ENCODE measurements around the gene ACSBG1.
"Not testable (repeated sequence)": the region's sequence is repeated elsewhere in the genome, so short reads cannot be mapped to it uniquely, and the experiment has no call there.

The ACSBG1 gene

DNA sequence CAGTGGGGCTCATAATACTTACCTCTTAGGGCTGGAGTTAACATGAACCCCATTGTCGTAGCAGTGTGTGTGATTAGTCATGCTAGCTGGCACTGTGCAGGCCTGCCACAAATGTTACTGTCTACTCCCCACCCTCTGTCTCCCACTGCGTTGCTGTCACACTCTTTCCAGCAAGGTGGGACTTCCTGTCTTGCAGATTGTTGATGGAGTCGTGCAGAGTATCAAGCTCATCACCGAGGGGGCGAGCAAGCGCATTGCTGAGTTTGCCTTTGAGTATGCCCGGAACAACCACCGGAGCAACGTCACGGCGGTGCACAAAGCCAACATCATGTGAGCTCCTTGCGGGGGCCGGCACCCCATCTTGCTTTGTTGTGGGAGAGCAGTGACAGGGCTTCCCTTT lies 72.3 kb downstream of the ACSBG1 start:
- peak in 1 of 2 donors; percentile 23 for DNase-seq

DNA sequence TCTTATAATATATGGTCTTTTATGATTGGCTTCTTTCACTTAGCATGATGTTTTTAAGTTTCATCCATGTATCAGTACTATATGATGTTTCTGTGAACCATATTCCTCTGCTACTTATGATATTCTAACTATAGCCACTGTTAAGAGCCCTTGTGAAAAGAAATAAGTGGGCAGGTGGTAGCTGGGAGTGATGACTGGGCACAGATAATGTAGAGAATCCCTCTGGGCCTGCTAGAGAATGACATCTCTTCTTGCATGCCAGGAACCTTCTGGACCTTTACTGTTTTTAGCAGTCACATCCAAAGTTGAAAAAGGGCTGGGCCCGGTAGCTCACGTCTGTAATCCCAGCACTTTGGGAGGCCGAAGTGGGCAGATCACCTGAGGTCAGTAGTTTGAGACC lies 75.0 kb downstream of the ACSBG1 start:
- no peak for DNase-seq

DNA sequence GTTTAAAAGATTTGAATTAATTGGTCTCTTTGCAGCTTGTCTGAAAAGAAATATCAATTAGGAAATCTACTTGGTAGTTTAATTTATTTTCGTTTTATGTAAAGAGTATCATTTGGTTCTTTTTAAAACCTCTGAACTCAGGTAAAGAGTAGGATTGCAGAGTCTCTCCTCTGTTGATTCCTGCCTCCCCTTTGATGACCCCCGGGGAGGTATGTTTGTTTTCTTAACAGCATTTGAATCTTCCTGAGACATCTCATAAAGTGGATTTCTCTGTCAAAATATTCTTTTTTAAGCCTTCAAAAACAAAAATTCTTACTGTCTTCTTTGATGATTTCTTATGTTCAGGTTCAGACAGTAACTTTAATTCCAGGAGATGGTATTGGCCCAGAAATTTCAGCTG lies 77.2 kb downstream of the ACSBG1 start:
- no peak for DNase-seq

DNA sequence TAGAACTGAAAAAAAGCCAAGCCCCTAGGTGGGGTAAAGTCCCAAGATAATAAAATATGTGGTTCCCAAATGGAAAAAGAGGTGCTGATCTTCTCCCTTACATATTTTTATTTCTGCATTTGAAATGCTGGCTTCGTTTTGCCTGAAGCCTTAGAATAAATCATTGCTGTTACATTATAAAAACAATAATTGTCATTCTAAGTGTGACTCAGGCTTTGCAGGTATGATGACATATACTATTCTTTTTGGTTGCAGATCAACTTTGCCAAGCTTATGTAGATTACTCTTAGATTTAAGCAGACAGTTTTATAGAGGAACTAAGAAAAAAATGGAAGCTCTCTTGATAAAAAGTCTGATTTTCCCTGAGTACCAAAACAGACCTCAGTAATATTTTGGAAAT lies 77.7 kb downstream of the ACSBG1 start:
- no peak for DNase-seq

DNA sequence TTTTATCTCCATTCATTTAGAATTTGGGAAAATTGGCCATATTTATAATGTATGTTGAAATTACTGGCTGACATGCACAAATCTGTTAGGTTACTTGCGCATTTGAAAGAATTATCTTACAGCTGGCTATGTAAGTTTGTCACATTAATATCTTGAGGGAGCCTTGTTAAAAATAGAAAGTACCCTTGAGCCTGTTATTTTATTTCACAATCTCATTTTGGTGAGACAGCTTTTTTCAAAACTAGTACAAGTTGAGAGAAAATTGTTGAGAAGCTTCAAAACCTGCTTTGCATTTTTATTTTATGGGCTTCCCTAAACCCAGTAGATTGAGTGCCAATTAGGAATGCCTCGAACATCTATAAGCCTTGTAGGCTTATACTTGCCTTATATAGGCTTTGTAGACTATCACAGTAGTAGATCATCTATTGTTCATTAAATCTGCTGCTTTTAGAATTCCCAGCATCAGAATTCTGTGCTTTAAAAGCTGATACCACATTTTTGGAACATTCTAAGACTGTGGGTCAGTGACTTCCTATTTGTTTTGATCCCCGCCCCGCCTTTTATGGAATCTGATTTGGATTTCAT lies 78.9 kb downstream of the ACSBG1 start:
- DNase-seq = no peak

DNA sequence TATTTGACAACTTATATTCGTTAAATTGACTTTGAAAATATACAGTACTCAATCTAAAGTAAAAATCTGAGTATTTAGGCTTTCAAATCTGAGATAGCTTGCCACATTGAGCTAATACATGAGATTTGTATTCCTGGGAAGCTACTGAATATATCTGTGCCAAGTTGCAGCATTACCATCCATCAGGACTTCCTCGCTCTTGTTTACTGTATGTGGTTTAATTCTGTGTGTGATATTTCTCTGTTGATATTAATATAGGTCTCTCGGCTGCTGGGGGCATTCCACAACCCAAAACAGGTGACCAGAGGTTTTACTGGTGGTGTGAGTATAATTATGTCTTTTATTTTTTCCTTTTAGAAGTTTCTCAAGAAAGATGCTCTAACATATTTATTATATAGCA lies 79.4 kb downstream of the ACSBG1 start:
- DNase-seq = no peak

DNA sequence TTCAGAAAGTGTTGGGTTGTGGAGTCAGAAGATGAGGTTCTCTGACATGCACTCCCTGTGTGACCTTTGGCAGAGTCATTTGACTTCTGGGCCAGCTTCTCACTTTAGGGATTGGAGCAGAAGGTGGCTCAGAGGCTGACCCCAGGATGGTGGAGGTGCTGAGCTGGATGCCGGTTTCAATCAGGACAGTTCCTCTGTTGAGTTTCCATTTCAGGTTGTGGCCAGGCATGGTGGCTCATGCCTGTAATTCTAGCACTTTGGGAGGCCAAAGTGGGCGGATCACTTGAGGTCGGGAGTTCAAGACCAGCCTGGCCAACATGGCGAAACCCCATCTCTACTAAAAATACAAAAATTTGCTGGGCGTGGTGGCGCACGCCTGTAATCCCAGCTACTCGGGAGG lies 83.3 kb downstream of the ACSBG1 start:
- not testable (repeated sequence) for DNase-seq

DNA sequence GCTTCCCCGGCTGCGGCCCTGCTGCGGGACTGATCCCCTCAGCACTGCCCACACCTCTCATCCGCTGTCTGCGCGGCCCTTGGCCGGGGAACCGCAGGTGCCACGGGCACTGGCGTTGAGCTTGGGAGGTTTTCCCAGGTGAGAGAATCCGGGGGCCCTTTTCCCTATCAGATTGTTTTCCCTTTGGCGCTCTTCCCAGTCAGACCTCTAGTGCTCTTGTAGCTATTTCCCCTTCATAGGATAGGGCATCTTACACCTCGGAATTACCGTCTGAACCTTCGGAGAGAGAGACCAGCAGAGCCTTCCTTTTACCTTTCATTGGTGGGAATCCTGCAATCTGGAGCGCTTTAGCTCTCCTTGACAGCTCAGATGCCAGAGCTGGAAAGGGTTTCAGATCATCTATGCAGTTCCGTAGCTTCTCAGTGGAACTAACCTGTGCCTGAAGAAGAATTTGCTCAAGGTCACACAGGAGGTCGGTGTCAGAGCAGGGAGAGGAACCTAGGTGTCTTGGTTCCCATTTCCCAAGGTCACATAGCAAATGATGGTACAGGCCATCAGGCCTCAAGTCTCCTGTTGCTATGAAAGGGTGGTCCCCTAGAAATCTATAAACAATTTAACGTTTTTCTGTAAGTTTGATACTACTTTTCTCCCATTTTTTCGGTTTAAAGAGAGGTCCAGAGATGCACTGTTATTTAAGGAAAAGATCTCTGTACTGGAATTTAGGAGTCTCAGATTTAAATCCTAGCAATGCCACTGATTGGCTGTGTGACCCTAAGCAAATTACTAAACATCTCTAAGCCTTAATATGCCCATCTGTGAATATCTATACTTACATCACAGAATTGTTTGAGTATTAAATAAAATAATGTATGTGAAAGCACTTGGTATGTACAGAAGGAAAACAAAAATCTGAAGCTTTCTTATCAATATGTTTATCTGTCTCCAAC lies 84.3 kb downstream of the ACSBG1 start:
- no peak for DNase-seq

DNA sequence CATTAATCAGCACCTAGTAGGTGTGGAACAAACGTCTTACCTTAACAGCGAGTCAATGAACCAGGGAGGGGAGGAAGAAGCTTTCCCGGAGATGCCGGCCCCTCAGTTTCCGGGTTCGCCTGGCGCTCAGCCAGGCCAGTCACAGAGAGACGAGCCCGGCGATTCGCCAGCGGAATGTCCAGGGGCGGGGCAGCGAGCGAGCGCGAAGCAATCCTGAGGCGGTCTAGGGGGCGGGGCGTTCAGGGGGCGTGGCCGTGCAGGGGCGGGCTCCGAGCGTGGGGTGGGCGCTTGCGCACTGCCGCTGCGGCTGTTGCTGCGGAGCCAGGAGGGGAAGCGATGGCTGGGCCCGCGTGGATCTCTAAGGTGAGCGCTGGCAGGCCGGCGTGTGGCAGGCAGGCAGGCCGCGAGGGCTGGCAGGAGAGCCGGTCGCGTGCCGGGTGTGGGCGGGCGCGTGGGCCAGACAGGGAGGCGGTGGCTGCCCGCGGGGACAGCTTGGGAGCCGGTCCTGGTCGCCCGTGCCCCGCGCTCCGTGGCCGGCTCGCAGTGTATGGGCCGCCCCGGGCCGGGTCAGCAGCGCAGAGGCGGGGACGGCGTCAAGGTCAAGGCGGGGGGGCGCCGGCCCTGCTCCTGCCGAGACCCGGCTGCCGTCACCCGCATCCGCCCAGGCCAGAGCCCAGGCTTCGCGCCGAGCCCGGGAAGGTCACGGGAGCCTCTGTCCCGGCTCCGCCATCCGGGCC lies 85.1 kb downstream of the ACSBG1 start, which contains the start of gene IDH3A:
IDH3A (plus strand) TSS at position 295 of the 737 bp plus-strand sequence; CDS start at position 337, 42 bp downstream.
- peak; percentile 100 for DNase-seq

DNA sequence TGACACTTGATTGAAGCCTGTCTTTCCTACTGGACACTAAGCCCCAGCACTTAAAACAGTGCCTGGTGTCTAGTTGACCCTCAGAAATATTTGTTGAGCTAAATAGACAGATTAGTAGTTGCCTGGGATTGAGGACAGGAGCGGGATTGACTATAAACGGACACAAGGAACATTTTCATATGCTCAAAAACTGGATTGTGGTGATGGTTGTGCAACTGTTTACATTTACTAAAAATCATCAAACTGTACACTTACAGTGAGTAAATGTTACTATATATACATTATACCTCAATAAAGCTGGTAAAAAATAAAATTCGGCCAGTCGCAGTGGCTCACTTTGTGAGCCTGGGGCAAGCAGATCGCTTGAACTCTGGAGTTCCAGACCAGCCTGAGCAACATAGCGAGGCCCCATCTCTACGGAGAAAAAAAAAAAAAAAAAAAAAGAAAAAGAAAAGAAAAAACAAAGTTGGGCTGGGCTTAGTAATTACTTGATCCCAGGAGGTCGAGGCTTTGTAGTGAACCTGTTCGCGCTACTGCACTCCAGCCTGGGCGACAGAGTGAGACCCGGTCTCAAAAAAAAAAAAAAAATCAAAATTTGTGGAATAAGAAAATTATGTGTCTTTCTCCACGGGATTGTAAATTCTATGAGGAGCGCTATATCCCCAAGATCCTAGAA lies 85.8 kb downstream of the ACSBG1 start:
- no peak for DNase-seq

DNA sequence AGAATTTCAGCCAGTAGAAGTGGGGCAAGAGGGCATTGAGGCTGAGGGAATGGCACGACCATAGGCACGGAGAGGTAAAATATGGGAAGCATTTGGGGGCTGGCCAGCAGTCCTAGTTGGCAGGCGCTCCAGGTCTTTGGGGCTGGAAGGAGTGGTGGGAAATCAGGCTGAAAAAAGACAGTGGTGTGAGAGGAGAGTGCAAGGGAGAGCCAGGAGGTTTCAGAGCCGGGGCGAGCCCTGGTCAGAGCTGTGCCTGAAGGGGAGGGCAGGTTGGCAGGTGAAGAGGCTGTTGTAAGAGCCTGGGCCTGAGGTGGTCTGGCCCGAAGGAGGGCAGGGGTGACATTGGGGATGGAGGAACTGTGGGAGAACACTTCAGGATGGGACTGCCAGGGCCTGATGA lies 86.8 kb downstream of the ACSBG1 start:
- no peak for DNase-seq

DNA sequence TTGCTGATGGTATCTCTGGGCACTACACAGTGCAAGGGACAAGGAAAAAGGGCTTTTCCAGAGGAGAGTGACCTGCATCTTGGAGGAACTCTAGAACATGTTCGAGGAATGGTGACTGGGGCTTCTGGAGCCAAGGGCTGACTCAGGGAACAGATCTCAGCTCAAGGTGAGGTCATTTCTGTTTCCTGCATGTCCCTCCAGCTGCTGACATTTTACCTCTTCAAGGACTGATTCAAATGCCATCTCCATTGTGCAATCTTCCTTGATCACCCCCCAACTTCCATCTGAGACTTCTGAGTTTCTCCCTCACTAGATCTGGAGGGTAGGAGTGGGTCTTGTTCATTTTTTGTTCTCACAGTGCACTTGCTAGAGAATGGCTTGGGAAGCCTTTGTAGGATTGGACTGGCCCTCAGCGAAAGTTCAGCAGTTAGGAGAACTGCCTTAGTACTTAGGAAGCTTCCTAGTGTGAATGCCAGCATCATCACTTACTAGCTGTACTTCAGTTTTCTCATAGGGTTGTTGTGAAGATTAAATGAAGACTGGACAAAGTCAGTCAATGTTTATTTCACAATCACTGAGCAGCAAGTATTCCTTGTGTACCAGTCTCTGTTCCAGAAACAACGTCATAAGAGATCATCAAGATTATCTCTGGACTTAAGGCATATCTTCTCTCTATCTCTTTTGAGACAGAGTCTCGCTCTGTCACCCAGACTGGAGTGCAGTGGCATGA lies 87.8 kb downstream of the ACSBG1 start:
- no peak for DNase-seq

DNA sequence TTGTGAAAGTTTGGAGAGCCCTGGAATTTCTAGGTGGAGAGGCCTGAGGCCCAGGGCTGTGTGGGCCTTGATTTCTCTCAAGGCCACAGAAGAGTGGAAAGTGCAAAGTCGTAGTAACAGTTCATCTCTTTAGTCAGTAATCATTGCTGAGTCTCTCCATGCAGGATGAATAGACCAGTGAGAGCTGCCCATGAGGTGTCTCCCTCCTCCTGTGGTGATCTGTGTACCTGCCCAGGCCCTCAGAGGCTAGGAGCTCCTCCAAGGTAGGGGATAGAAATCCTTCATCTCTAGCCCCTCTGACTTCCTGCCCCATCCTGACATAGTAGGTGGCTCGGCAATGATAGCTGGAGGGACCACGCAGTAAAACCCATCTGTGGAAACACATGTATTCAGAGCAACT lies 92.0 kb downstream of the ACSBG1 start:
- DNase-seq = no peak

DNA sequence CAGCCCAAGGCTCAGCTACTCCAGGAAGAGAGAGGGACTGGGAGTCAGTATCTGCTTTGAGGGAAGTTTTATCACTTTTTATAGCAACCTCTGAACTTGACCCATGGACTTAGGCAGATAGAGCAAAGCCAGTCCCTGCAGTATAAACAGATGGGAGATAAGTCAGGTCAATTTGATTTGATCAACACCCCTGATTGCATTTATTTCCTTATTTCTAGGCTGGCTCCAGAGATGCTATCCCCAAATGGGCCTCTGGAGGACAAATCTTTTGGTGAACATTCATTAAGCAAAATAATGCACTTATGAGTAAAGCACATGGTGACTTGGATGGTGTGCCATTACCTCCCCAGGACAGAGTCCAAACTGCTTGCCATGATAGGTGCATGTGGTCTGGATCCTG lies 94.1 kb downstream of the ACSBG1 start:
- DNase-seq = no peak

DNA sequence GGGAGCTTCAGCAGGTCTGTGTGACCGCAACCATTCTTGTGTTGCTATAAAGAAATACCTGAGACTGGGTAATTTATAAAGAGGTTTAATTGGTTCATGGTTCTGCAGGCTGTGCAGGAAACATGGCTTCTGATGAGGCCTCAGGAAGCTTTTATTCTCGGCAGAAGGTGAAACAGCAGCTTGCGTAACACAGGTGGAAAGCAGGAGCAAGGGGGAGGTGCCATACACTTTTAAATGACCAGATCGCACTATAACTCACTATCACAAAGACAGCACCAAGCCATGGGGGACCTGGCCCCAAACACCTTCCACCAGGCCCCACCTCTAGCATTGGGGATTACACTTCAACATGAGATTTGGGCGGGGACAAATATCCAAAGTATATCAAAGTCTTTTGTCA lies 94.8 kb downstream of the ACSBG1 start:
- no peak for DNase-seq

DNA sequence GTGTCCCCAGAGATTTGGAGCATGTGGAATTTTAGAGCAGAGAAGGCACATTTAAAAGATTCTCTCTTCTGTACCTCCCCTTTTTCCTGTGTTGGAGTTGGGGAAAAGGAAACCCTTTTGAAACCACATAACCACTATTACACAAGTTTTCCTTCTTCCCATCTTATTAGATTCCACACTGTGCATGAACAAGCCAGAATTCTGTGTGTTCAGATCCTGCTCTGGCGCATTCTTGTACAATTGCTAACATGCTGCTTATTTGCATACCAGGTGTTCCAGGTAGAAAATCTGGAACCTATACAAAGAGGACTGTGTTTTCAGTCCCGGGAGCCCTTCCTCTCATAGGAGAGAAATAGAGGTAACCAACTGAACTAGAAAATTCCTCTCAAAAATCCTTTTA lies 100.6 kb downstream of the ACSBG1 start:
- DNase-seq = no peak

DNA sequence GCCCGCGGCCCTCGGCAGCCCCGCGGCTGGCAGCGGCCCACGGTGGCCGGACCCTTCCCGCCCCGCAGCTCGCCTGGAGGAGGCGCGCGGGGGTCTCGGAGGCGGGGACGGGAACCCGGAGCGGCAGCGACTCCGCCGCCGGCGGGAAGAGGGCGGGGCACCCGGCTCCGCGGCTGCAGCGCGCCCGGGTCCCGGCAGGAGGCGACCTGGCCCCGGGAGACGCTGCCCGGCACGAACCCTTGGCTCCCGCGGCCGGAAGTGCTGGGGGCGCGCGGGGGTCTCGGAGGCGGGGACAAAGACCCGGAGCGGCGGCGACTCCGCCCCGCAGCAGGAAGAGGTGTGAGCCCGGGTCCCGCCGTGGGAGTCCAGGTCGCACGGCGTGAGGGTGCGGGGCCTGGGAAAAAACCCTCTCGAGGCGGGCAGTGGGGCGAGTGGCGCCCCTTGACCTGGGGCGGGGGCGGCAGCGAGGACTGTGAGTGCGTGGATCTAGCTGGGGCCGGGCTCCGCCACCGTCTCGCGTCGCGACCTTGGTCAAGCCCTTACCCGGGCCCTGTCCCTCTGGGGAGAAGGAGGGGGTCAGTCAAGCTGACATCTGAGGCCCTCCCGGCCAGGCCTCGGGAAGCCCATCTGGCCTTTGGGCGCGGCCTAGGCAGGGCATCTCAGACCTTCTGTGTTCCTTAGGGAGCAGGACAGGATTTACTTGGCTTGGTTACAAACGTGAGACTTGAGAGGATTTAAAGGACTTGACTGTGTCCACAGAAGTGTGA lies 102.9 kb downstream of the ACSBG1 start, which contains the start of gene CIB2:
CIB2 (minus strand) TSS at position 151 of the 767 bp plus-strand sequence. CDS start 230 bp downstream, outside the sequence.
- DNase-seq = peak; percentile 71 to 72

DNA sequence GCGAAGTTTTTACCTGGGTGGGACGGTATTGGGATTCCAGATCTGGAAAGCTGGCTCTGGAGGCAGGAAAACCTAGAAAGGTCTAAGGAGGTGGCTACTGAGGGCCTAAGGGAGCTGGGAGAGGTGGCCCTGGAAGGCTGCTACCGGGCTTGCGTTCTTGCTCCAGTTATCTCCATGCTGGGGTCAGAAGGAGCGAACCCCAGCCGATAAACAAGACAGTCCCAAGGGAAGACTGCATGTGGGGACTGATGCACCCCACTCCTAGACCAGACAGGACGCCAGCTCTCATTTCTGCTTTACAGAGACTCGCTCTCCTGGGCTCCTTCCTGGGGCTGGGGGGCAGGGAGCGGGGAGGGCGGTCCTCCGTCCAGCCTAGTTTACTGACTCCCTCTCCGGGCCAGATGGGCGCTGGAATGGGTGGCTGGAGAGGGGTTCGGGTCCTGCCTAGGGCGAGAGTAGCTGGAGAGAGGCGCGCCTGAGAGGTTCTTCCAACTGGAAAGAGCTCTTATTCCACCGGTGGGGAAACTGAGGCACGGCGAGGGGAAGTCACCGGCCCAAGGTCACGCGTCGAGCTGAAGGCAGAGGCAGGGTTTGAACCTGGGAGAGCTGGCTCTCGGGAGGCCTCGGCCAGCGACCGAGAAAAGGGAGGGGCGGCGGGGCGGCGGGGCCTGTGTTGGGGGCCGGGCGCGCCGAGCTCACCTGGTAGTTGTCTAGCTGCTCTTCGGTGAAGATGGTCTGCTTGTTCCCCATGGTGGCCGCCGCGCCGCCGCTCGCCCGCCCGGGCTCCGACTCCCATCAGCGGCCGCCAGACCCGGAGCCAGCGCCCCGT lies 103.7 kb downstream of the ACSBG1 start:
- DNase-seq = peak in 1 of 2 donors; percentile 33

DNA sequence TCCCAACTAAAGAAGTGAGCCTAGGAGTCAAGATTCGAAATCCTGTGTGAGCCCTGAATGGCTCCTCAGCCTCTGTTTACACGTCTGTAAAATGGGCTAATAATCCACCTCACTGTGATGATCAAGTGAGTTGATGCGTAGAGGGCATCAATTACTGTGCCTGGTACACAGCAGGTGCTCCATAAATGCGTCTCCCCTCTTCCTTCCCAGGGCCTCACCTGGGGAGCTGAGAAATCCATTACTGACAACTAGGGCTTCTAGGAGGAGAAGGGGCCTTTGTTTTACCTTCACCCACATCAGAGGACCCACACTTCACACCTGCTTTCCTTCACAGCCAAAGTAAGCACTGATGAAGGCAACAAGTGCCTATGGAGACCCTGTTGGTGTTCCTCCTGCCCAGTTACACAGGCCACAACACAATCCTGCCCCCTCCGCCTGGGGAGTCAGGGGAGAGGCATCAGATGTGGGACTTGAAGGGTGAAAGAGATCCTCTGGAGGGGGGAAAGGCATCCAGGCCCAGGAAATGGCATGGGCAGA lies 104.5 kb downstream of the ACSBG1 start:
- DNase-seq = no peak
